Hepatocyte (in vitro differentiated cells): ENCODE results near the gene POU6F2. TPM values are rescaled to one million over a fixed set of nuclear protein-coding genes. Genes with fewer than 3 reads are reported as not detected.

Source experiments
- DNase-seq: peaks from one replicate; pipeline ENCODE4 v3.0.0-alpha.2; 2016; ENCODE audit warnings: low spot score
- H2AFZ ChIP-seq: fragments of 200-600 bp; sonication (generic); 2 replicates; pipeline ENCODE4 v1.6.0; 2016; ENCODE audit warnings: antibody characterized with exemption, mild to moderate bottlenecking
- H3K27ac ChIP-seq: fragments of 200-600 bp; sonication (generic); 2 replicates; pipeline ENCODE4 v1.5.1; 2016; ENCODE audit warnings: mild to moderate bottlenecking
- H3K27me3 ChIP-seq: fragments of 200-600 bp; sonication (generic); 2 replicates; pipeline ENCODE4 v1.6.1; 2016
- H3K36me3 ChIP-seq: fragments of 200-600 bp; sonication (generic); replicated peaks from 2 replicates; pipeline ENCODE4 v1.5.1; 2016; ENCODE audit warnings: low read depth; ENCODE audit not compliant: insufficient read depth
- H3K4me1 ChIP-seq: fragments of 200-600 bp; sonication (generic); 2 replicates; pipeline ENCODE4 v1.5.1; 2016; ENCODE audit warnings: mild to moderate bottlenecking, moderate library complexity; ENCODE audit not compliant: insufficient read depth
- H3K4me2 ChIP-seq: fragments of 200-600 bp; sonication (generic); 2 replicates; pipeline ENCODE4 v1.6.0; 2016
- H3K4me3 ChIP-seq: fragments of 200-600 bp; sonication (generic); 2 replicates; pipeline ENCODE4 v1.5.1; 2016; ENCODE audit warnings: mild to moderate bottlenecking
- H3K79me2 ChIP-seq: fragments of 200-600 bp; sonication (generic); 2 replicates; pipeline ENCODE4 v1.6.0; 2017; ENCODE audit warnings: mild to moderate bottlenecking
- H3K9me2 ChIP-seq: fragments of 200-600 bp; sonication (generic); replicated peaks from 2 replicates; pipeline ENCODE4 v1.6.0; 2017; ENCODE audit warnings: mild to moderate bottlenecking; ENCODE audit not compliant: insufficient read depth
- H3K9me3 ChIP-seq: fragments of 200-600 bp; sonication (generic); 2 replicates; pipeline ENCODE4 v1.5.1; 2016; ENCODE audit warnings: low read depth, mild to moderate bottlenecking
- H4K20me1 ChIP-seq: fragments of 200-600 bp; sonication (generic); 2 replicates; pipeline ENCODE4 v1.6.0; 2016; ENCODE audit warnings: mild to moderate bottlenecking; ENCODE audit not compliant: insufficient read depth, poor library complexity, severe bottlenecking
- CTCF ChIP-seq: fragments of 200-600 bp; sonication (generic); IDR thresholded peaks from 2 replicates; pipeline ENCODE4 v1.5.1; 2016; ENCODE audit warnings: antibody characterized with exemption, mild to moderate bottlenecking; ENCODE audit not compliant: poor library complexity
- EZH2 ChIP-seq: fragments of 200-600 bp; sonication (generic); IDR thresholded peaks from 2 replicates; pipeline ENCODE4 v1.6.1; 2016; ENCODE audit warnings: antibody characterized with exemption, mild to moderate bottlenecking, borderline replicate concordance
- EZH2phosphoT487 ChIP-seq: fragments of 200-600 bp; sonication (generic); IDR thresholded peaks from one replicate; pipeline ENCODE4 v1.6.1; 2018; ENCODE audit warnings: antibody characterized with exemption, mild to moderate bottlenecking, low read depth, moderate library complexity; ENCODE audit not compliant: unreplicated experiment, severe bottlenecking
- WGBS: methylation state at CpG from one replicate; pipeline ENCODE4 v1.1.6; 2016; ENCODE audit warnings: low lambda C conversion rate; ENCODE audit errors: missing lambda C conversion rate; 5-methylcytosine and 5-hydroxymethylcytosine counted together
- polyA plus RNA-seq: library from polyadenylated mRNA; unstranded; fragments of >200 nt; fragmentation: Nextera tagmentation; extraction: Ambion mirVana; gene quantifications from 2 replicates; pipeline ENCODE4 v1.2.1, GENCODE V29; 2016
- total RNA-seq: library from RNA; depleted of rRNA; stranded (reverse); fragments of >200 nt; gene quantifications from 2 replicates; pipeline ENCODE4 v1.2.3, GENCODE V29; 2014

The POU6F2 gene
- total and polyA plus RNA-seq, 2 experiments from 2014 or later: 0.67 to 1.4 TPM

GRCh38 chr7:39054731-39055130, 77.0 kb downstream of the POU6F2 start:
- Histone ChIP-seq H3K9me2 (no peaks in the 10 kb centered on the region), H3K79me2 (no peaks in the 10 kb centered on the region), H3K4me1 (no peaks in the 10 kb centered on the region), H4K20me1 (no peaks in the 10 kb centered on the region), H3K9me3 (no peaks in the 10 kb centered on the region), H3K27ac (no peak overlapping the region), H3K36me3 (no peaks in the 10 kb centered on the region), H3K27me3 (no peaks in the 10 kb centered on the region), H3K4me3 (no peak overlapping the region), H3K4me2 (no peak overlapping the region), H2AFZ (no peak overlapping the region)
- TF ChIP-seq CTCF (no peak), EZH2phosphoT487 (no peak), EZH2 (no peak)
- DNase-seq: no peak
- 45% methylated on average over 4 of the region's 4 CpGs for WGBS

DNA sequence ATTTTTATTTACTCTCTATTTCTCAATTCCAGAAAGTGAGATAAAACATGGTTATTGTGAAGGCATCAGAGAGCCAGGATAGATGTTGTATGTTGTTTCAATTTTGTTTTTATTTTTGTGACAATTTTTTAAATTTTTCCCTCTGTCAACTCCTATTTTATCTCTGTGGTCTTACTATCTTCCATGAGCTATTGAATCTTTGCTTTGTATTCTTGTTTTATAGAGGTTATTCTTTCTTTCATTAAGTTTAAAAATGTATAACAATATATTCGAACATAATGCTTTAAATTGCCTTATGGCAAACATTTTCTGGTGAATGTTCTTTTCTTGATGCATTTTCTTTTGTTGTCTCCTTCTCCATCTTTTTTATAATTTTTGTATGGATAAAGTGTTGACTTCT, 78.4 kb downstream of the POU6F2 start:
- Histone ChIP-seq H3K36me3 (no peaks in the 10 kb centered on the region), H4K20me1 (no peaks in the 10 kb centered on the region), H3K4me1 (no peaks in the 10 kb centered on the region), H3K9me2 (no peaks in the 10 kb centered on the region), H3K9me3 (no peaks in the 10 kb centered on the region), H3K4me2 (no peak overlapping the region), H3K27ac (no peak overlapping the region), H3K79me2 (no peaks in the 10 kb centered on the region), H3K4me3 (no peak overlapping the region), H2AFZ (no peak overlapping the region), H3K27me3 (no peaks in the 10 kb centered on the region)
- no peak for DNase-seq
- TF ChIP-seq CTCF: no peak
- TF ChIP-seq EZH2: no peak
- no peak for TF ChIP-seq EZH2phosphoT487
- WGBS: 100% methylated on average over 1 of the region's 1 CpG

- Histone ChIP-seq H3K9me2 (no peaks in the 10 kb centered on the region), H3K36me3 (no peaks in the 10 kb centered on the region), H3K27ac (no peak overlapping the region), H3K4me2 (no peak overlapping the region), H3K4me3 (no peak overlapping the region), H3K4me1 (no peaks in the 10 kb centered on the region), H2AFZ (no peak overlapping the region), H4K20me1 (no peaks in the 10 kb centered on the region), H3K79me2 (no peaks in the 10 kb centered on the region), H3K9me3 (no peaks in the 10 kb centered on the region), H3K27me3 (no peaks in the 10 kb centered on the region)
- no peak for TF ChIP-seq EZH2
- no peak for TF ChIP-seq EZH2phosphoT487
- TF ChIP-seq CTCF: no peak
- WGBS: 82% methylated on average over 4 of the region's 4 CpGs
- DNase-seq: no peak
Measured at GRCh38 chr7:39062811-39063210, 85.1 kb downstream of the POU6F2 start.

DNA sequence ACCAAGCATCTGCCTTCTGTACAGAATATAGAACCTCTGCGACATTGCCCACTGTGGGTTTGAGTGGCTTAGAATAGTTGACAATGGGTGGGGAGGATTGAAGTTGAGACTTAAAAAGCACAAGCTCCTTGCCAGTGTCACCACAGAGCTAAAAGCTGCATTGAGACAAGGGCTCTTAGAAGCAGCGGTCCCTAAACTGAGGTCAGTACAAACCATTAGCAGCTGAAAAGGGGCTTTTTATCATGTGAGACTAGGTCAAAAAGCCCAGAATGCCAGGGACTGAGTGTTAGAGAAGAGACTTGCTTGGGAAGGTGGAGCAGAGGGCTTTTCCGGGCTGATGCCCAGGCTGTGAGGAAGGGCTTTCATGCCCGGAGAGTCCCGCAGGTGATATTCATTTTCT, 91.3 kb downstream of the POU6F2 start:
- Histone ChIP-seq H3K27ac (no peak overlapping the region), H3K9me2 (no peaks in the 10 kb centered on the region), H3K27me3 (no peaks in the 10 kb centered on the region), H3K79me2 (no peaks in the 10 kb centered on the region), H3K4me2 (no peak overlapping the region), H3K4me1 (peaks cover 6% of the 10 kb centered on the region), H2AFZ (no peak overlapping the region), H3K9me3 (no peaks in the 10 kb centered on the region), H3K36me3 (no peaks in the 10 kb centered on the region), H3K4me3 (no peak overlapping the region), H4K20me1 (no peaks in the 10 kb centered on the region)
- DNase-seq: no peak
- 88% methylated on average over 5 of the region's 5 CpGs for WGBS
- TF ChIP-seq EZH2phosphoT487 (no peak), CTCF (no peak), EZH2 (no peak)
